HG03139 (cell line): ENCODE data around the gene FUOM.
A peak's percentile ranks its signal among the peaks of the same experiment; 100 is the strongest.
"Not testable (repeated sequence)": the region's sequence is repeated elsewhere in the genome, so short reads cannot be mapped to it uniquely, and the experiment has no call there.

Source experiments
- ATAC-seq: cut with Tn5 transposase; IDR thresholded peaks from one replicate; pipeline ENCODE4 v1.9.1; 2021; ENCODE audit not compliant: unreplicated experiment

FUOM gene

GRCh38 chr10:133388973-133389818 lies 31.4 kb upstream of the FUOM start:
- ATAC-seq, result peak; percentile 74

GRCh38 chr10:133388236-133388972 lies 30.6 kb upstream of the FUOM start:
- ATAC-seq, result no peak

- not testable (repeated sequence) for ATAC-seq
Measured at GRCh38 chr10:133386951-133387350, 29.1 kb upstream of the FUOM start.

- ATAC-seq, result no peak
Measured at GRCh38 chr10:133385214-133385613, 27.4 kb upstream of the FUOM start.

GRCh38 chr10:133384071-133384470 lies 26.3 kb upstream of the FUOM start:
- no peak for ATAC-seq

GRCh38 chr10:133383551-133383950 lies 25.7 kb upstream of the FUOM start:
- ATAC-seq, result no peak

GRCh38 chr10:133381036-133381435 lies 23.2 kb upstream of the FUOM start:
- no peak for ATAC-seq

GRCh38 chr10:133379801-133380666 lies 22.2 kb upstream of the FUOM start:
- no peak for ATAC-seq

GRCh38 chr10:133379152-133379800 lies 21.5 kb upstream of the FUOM start, which contains the start of gene PAOX:
Gene PAOX, plus strand, starts transcription at chr10:133379262. Its CDS starts 55 bp downstream, at chr10:133379317.
- peak; percentile 43 for ATAC-seq

- ATAC-seq, result peak; percentile 30
Measured at GRCh38 chr10:133378251-133379096, 20.7 kb upstream of the FUOM start.

GRCh38 chr10:133377818-133378250 lies 20.0 kb upstream of the FUOM start:
- ATAC-seq, result no peak

GRCh38 chr10:133377025-133377817 lies 19.4 kb upstream of the FUOM start:
- ATAC-seq, result no peak

- not testable (repeated sequence) for ATAC-seq
Measured at GRCh38 chr10:133376183-133376582, 18.4 kb upstream of the FUOM start.

- no peak for ATAC-seq
Measured at GRCh38 chr10:133375357-133376115, 17.7 kb upstream of the FUOM start.

GRCh38 chr10:133373174-133374090 lies 15.6 kb upstream of the FUOM start, which contains the start of gene ECHS1:
Gene ECHS1, minus strand, starts transcription at chr10:133373354. Its CDS starts 21 bp downstream, at chr10:133373333.
- ATAC-seq, result peak; percentile 92

- ATAC-seq, result no peak
Measured at GRCh38 chr10:133372507-133372906, 14.7 kb upstream of the FUOM start.
